Vagina (tissue), 2 donors: Measurements from ENCODE around the gene HTR6. TPM values are rescaled to one million over a fixed set of nuclear protein-coding genes. Genes with fewer than 3 reads are reported as not detected.

Experiments used
- DNase-seq, 2 donors: peaks; one replicate each; pipeline ENCODE4 v3.0.0-alpha.2; 2017; ENCODE audit errors: extremely low spot score in 2 of 2
- H3K27ac ChIP-seq: fragments of 200-600 bp; sonication (generic); one replicate; pipeline ENCODE4 v1.5.1; 2019
- H3K27me3 ChIP-seq: fragments of 200-600 bp; sonication (generic); one replicate; pipeline ENCODE4 v1.5.1; 2019
- H3K36me3 ChIP-seq, 2 donors: fragments of 200-600 bp; sonication (generic); one replicate each; pipeline ENCODE4 v1.5.1; 2017 to 2019
- H3K4me1 ChIP-seq: fragments of 200-600 bp; sonication (generic); one replicate; pipeline ENCODE4 v1.5.1; 2019
- H3K4me3 ChIP-seq, 2 donors: fragments of 200-600 bp; sonication (generic); 1 replicate in 1 of 2; 2 replicates in 1 of 2; pipeline ENCODE4 v1.5.1; 2016 to 2019
- H3K9me3 ChIP-seq: fragments of 200-600 bp; sonication (generic); one replicate; pipeline ENCODE4 v1.5.1; 2019
- POLR2A ChIP-seq, 2 donors: fragments of 450-650 bp; IDR thresholded peaks; one replicate each; pipeline ENCODE4 v1.6.1; 2017; ENCODE audit warnings: antibody characterized with exemption in 2 of 2, mild to moderate bottlenecking in 2 of 2, moderate library complexity in 2 of 2
- POLR2AphosphoS5 ChIP-seq, 2 donors: sonication (generic); formaldehyde crosslinking; IDR thresholded peaks; one replicate each; pipeline ENCODE4 v1.9.0; 2017; ENCODE audit warnings: antibody characterized with exemption in 2 of 2, mild to moderate bottlenecking in 2 of 2, low read depth in 1 of 2; ENCODE audit not compliant: insufficient read depth in 1 of 2
- intact Hi-C: fragments of 100-400 bp; cut with DNase I; formaldehyde crosslinking; loops from one replicate; pipeline ENCODE4 v1.15.1; 2023
- total RNA-seq: library from RNA; depleted of rRNA; stranded (reverse); fragments of >200 nt; gene quantifications from one replicate; pipeline ENCODE4 v1.2.3, GENCODE V29; 2016
- TF ChIP-seq, protein P1 (sequence below), 3 experiments: fragments of 450-650 bp in 2 of 3; fragments of 200-600 bp in 1 of 3; sonication (generic) in 1 of 3; IDR thresholded peaks; one replicate each; pipeline ENCODE4 v1.5.1; 2017 to 2019; ENCODE audit warnings: antibody characterized with exemption in 3 of 3, mild to moderate bottlenecking in 2 of 3, moderate library complexity in 2 of 3

Gene HTR6
- total RNA-seq, 1 donor from 2014 or later = not detected

DNA sequence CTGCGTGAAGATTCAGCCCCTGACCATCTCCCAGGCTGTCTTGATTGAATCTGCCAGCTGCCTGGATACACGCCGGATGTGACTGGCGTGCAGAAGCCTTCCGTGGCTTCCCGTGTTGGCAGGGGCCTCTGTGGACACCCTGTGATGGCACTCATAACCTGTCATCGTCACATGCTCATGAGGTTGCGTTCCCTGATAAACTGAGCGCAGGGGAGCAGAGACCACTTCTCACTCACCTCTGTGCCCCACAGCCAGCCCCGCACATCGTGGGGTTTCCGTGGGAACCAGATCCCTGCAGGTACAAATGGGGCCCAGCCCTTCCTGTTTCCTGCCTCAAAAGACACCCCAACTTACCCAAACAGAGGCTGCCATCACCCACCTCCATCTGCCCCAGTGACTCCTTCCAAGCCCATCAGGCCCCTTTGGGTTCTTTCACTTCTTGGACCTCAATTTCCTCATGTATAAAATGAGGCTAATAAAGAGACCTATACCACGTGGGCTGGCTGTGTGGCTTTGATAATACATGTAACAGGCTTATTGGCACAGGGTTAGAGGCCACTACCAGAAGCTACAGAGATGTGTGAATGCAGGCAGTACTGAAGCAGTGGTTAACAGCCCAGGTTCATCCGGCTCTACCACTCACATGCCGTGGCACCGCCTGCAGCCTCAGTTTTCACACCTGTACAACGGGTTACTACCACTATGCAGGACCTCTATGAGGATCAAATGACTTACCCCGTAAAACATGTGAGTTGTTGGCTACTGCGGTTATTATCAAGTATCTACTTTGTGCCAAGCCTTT is 23.6 kb downstream of the HTR6 start:
- DNase-seq = no peak
- TF ChIP-seq POLR2A (IDR thresholded peaks at IDR 0.05) (no peak), POLR2AphosphoS5 (IDR thresholded peaks at IDR 0.05; ENCODE audit: insufficient read depth in 1 of 2, low read depth in 1 of 2) (no peak)
- TF ChIP-seq, protein P1, sequence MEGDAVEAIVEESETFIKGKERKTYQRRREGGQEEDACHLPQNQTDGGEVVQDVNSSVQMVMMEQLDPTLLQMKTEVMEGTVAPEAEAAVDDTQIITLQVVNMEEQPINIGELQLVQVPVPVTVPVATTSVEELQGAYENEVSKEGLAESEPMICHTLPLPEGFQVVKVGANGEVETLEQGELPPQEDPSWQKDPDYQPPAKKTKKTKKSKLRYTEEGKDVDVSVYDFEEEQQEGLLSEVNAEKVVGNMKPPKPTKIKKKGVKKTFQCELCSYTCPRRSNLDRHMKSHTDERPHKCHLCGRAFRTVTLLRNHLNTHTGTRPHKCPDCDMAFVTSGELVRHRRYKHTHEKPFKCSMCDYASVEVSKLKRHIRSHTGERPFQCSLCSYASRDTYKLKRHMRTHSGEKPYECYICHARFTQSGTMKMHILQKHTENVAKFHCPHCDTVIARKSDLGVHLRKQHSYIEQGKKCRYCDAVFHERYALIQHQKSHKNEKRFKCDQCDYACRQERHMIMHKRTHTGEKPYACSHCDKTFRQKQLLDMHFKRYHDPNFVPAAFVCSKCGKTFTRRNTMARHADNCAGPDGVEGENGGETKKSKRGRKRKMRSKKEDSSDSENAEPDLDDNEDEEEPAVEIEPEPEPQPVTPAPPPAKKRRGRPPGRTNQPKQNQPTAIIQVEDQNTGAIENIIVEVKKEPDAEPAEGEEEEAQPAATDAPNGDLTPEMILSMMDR (IDR thresholded peaks at IDR 0.05) = no peak
- H3K36me3 ChIP-seq = no peaks in the 10 kb centered on the region

DNA sequence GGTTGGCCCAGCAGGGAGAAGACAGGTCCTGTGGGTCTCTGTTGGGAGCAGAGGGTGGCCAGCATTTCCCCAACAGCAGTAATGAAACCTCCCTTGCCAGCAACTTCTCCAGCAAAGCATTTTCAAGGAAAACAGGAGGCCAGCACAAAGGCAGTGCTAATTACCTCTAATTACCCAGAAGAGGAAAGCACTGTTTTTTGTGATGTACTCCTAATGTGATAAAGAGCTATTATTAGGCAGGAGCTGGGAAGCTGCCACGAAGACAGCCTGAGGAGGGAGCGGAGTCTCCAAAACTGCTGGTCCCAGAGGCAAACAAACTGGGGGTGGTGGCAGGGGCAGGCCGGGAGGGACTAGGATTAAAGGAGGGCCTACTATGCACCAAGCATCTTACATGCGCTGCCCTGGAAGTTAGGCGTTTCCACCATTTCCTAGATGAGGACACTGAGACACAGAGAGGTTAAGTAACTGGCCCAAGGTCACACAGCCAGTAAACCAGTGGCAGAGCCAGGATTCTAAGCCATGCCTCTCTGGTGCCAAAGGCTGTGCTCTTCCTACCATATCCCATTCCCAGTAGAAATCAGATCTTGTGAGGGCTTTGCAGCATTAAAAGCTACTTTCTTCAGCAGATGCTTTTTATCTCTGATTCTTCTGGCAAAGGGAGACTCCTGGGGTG is 24.5 kb downstream of the HTR6 start:
- Histone ChIP-seq H3K27ac (no peak overlapping the region), H3K4me3 (no peak overlapping the region), H3K9me3 (no peaks in the 10 kb centered on the region), H3K4me1 (no peaks in the 10 kb centered on the region), H3K36me3 (no peaks in the 10 kb centered on the region), H3K27me3 (no peaks in the 10 kb centered on the region)
- no peak for DNase-seq
- no peak for TF ChIP-seq POLR2A (IDR thresholded peaks at IDR 0.05)
- TF ChIP-seq, protein P1 (IDR thresholded peaks at IDR 0.05) = no peak
- TF ChIP-seq POLR2AphosphoS5 (IDR thresholded peaks at IDR 0.05; ENCODE audit: insufficient read depth in 1 of 2, low read depth in 1 of 2) = no peak
- intact Hi-C loops = no loop called here

More for the DNA sequence above, 23.6 kb downstream of the HTR6 start:
- Histone ChIP-seq H3K27ac (no peak overlapping the region), H3K27me3 (no peaks in the 10 kb centered on the region), H3K4me1 (no peaks in the 10 kb centered on the region), H3K9me3 (no peaks in the 10 kb centered on the region), H3K4me3 (no peak overlapping the region)
- intact Hi-C loops = no loop called here

DNA sequence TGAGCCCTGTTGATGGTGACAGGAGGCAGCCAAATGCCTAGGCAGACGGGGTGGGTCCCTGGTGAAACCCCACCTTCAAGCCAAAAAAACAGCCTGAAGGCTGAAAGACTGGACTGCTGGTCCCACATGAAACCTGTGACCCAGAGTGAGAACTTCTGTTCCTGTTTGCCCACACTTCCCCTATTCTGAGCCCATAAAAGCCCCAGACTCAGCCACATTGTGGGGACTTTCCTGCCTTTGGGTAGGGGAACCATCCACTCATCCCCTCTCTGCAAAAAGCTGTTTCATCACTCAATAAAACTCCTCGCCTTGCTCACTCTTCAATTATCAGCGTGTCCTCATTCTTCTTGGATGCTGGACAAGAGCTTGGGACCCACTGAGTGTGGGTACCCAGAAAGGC is 25.2 kb downstream of the HTR6 start:
- TF ChIP-seq, protein P1 (IDR thresholded peaks at IDR 0.05) = no peak
- TF ChIP-seq POLR2A (IDR thresholded peaks at IDR 0.05) = no peak
- TF ChIP-seq POLR2AphosphoS5 (IDR thresholded peaks at IDR 0.05; ENCODE audit: insufficient read depth in 1 of 2, low read depth in 1 of 2) = no peak
- Histone ChIP-seq H3K27ac (no peak overlapping the region), H3K9me3 (no peaks in the 10 kb centered on the region), H3K4me3 (no peak overlapping the region), H3K27me3 (no peaks in the 10 kb centered on the region), H3K4me1 (no peaks in the 10 kb centered on the region), H3K36me3 (no peaks in the 10 kb centered on the region)
- intact Hi-C loops = no loop called here
- no peak for DNase-seq

DNA sequence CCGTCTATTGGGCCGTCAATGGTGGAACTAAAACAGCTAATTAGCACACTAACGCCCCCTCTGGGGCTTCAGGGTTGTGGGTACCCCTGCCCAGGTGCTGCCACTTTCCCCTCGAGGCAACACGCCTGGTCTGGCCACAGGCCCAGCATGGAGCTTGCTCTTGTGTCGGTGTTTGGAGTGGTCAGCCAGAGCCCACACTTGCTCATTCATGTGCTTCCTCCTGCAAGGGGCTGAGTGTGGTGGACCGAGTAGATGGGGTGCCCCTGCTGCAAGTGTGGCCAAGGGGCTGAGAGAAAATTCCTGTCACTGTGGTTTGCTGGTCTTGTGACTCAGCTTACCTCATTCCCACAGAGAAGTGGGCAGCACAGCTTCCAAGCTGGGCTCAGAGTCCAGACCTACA is 25.7 kb downstream of the HTR6 start:
- H3K36me3 ChIP-seq = no peaks in the 10 kb centered on the region
- intact Hi-C loops = no loop called here
- no peaks in the 10 kb centered on the region for H3K4me1 ChIP-seq
- no peak for DNase-seq
- no peaks in the 10 kb centered on the region for H3K27me3 ChIP-seq
- no peaks in the 10 kb centered on the region for H3K9me3 ChIP-seq
- H3K4me3 ChIP-seq = no peak overlapping the region
- TF ChIP-seq POLR2AphosphoS5 (IDR thresholded peaks at IDR 0.05; ENCODE audit: insufficient read depth in 1 of 2, low read depth in 1 of 2) (no peak), POLR2A (IDR thresholded peaks at IDR 0.05) (no peak)
- TF ChIP-seq, protein P1 (IDR thresholded peaks at IDR 0.05) = no peak
- no peak overlapping the region for H3K27ac ChIP-seq

DNA sequence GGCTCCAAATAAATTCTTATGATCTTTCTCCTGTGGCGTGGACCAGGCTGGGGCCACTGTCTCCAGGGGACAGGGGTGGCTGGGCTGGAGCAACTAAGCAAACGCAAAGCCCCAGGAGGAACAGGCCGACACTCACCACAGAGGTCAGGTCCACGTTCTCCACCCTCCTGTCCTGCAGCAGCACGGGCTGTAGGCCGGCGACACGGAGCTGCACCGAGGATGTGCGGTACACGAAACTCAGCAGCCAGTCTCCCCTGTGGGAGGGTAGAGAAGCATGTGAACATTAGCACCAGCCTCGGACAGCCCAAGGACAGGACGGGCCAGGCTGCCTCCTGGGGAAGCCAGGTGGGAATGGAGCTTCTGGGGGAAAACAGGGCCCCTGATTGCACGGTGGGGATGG is 29.6 kb downstream of the HTR6 start:
- no peaks in the 10 kb centered on the region for H3K4me1 ChIP-seq
- no peak for TF ChIP-seq POLR2A (IDR thresholded peaks at IDR 0.05)
- TF ChIP-seq, protein P1 (IDR thresholded peaks at IDR 0.05) = no peak
- TF ChIP-seq POLR2AphosphoS5 (IDR thresholded peaks at IDR 0.05; ENCODE audit: insufficient read depth in 1 of 2, low read depth in 1 of 2) = no peak
- no peaks in the 10 kb centered on the region for H3K36me3 ChIP-seq
- no peaks in the 10 kb centered on the region for H3K9me3 ChIP-seq
- intact Hi-C loops = no loop called here
- H3K4me3 ChIP-seq = no peak overlapping the region
- H3K27me3 ChIP-seq = no peaks in the 10 kb centered on the region
- no peak overlapping the region for H3K27ac ChIP-seq
- DNase-seq = no peak
